ACC112 (cell line): ENCODE results near the gene KISS1R.

Experiments
- H2AFZ ChIP-seq: fragments of 200-600 bp; sonication (generic); one replicate; pipeline ENCODE4 v1.6.0; 2017; ENCODE audit warnings: antibody characterized with exemption, low read length; ENCODE audit not compliant: unreplicated experiment
- H3K27ac ChIP-seq: fragments of 200-600 bp; sonication (generic); 2 replicates; pipeline ENCODE4 v1.5.1; 2014; ENCODE audit warnings: low read depth, mild to moderate bottlenecking, antibody characterized with exemption, low read length, moderate library complexity
- H3K27me3 ChIP-seq: fragments of 200-600 bp; sonication (generic); 2 replicates; pipeline ENCODE4 v1.6.1; 2014; ENCODE audit warnings: mild to moderate bottlenecking, antibody characterized with exemption, low read length, moderate library complexity, mixed read lengths; ENCODE audit not compliant: insufficient read depth
- H3K36me3 ChIP-seq: fragments of 200-600 bp; sonication (generic); 2 replicates; pipeline ENCODE4 v1.6.1; 2016; ENCODE audit warnings: mild to moderate bottlenecking, antibody characterized with exemption, low read length, moderate library complexity, mixed read lengths; ENCODE audit not compliant: insufficient read depth
- H3K4me1 ChIP-seq: fragments of 200-600 bp; sonication (generic); one replicate; pipeline ENCODE4 v1.6.1; 2016; ENCODE audit warnings: low read length, mixed read lengths; ENCODE audit not compliant: insufficient read depth, unreplicated experiment, control insufficient read depth
- H3K4me3 ChIP-seq: fragments of 200-600 bp; sonication (generic); 2 replicates; pipeline ENCODE4 v1.5.1; 2014; ENCODE audit warnings: mild to moderate bottlenecking, low read depth, low read length
- H3K79me2 ChIP-seq: fragments of 200-600 bp; sonication (generic); one replicate; pipeline ENCODE4 v1.6.0; 2016; ENCODE audit warnings: low read length; ENCODE audit not compliant: control insufficient read depth, unreplicated experiment, insufficient read depth

Gene KISS1R

DNA sequence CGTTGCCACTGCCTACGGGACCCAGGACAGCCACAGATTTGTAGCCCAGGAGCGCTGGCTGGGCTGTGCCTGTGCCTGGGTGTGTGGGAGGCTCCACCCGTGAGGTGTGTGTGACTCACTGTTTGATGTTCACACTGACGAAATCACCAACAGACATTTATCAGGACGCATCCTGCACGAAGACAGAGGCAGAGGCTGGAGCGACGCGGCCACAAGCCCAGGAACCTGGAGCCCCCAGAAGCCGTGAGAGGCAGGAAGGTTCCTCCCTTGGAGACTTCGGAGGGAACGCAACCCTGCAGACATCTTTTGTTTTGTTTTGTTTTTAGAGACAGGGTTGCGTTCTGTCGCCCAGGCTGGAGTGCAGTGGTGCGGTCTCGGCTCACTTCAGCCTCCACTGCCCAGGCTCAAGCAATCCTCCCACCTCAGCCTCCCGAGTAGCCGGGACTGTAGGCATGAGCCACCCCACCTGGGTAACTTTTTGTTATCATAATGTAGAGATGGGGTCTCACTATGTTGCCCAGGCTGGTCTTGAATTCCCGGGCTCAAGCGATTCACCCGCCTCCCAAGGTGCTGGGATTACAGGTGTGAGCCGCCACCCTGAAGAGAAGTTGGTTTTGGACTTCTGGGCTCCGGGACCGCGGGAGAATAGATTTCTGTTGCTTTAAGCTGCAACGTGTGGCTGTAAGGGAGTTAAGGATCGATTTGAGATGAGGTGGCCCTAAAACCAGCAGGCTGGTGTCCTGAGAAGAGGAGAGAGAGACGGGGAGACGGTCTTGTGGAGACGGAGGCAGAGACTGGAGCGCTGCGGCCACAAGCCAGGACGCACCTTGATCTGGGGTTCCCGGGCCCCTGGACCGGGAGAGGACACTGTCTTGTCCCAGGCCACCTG lies 42.1 kb downstream of the KISS1R start:
- Histone ChIP-seq H3K79me2 (no peaks in the 10 kb centered on the region), H2AFZ (no peak overlapping the region), H3K27ac (no peak overlapping the region), H3K36me3 (no peaks in the 10 kb centered on the region), H3K4me1 (no peaks in the 10 kb centered on the region), H3K4me3 (no peak overlapping the region), H3K27me3 (no peaks in the 10 kb centered on the region)

DNA sequence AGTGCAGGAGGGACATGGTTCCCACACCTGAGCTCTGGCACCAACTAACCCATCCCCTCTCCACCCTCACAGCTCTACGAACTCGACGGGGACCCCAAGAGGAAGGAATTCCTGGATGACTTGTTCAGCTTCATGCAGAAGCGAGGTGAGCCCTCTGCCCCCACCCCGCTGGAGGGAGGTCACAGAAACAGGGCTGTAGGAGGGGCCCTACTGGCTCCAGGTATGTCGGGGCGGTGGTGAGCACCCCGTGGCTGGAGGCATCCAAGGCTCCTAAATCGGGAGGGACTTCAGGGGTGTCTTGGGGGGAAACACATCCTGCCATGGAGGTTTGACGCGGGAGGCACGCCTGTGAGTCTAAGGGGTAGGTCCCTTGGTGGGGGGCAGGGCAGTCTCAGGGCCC lies 42.9 kb downstream of the KISS1R start:
- H3K27ac ChIP-seq, result no peak overlapping the region
- H3K4me3 ChIP-seq, result no peak overlapping the region
- H3K4me1 ChIP-seq, result no peaks in the 10 kb centered on the region
- H3K27me3 ChIP-seq, result no peaks in the 10 kb centered on the region
- H3K36me3 ChIP-seq, result peaks cover 3% of the 10 kb centered on the region; the same call in 1 of the 2 replicates
- H3K79me2 ChIP-seq, result no peaks in the 10 kb centered on the region
- no peak overlapping the region for H2AFZ ChIP-seq

DNA sequence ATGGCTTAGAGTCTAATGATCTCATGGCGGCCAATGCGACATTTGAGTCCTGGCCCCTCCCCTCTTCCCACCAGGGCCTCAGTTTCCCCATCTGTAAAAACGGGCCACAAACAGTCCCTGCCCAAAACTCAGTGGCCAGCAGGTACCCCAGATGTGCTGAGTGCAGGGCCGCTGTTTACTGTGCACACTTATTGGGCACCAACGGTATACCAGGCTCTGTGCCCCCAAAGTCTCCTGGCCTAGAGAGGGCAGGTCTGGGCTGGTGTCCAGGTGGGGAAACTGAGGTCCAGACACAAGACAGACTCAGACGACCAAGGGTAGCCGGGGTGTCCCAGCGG lies 43.4 kb downstream of the KISS1R start:
- H2AFZ ChIP-seq, result no peak overlapping the region

DNA sequence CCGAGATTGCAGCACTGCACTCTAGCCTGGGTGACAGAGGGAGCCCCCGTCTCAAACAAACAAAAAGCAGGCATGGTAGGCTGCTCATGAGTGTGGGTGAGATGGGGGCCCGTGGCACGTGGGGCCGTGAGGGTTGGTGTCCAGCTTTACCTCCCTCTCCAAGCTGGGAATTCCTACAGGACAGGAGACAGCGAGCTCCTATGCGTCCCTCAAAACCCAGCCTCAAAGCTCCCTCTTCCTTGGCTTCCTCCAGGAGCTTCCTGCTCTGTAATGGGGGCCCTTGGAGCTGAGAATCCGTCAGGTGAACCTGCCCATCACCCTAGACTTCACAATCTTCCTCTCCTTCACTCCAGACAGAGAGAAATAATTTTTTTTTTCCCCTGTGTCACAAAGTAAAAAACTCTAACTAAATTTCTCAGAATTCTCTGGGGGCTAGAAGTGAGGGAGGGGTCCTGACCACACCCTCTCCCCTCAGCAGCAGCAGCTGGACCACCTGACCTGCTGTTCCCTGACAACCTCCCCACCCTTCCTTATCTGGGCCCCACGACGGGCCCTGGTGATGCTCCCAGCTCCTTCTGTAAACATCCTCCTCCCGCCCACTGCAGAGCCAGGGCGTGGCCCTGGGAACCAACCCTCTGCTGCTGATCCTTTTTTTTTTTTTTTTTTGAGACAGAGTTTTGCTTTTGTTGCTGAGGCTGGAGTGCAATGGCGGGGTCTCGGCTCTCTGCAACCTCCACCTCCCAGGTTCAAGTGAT lies 44.9 kb downstream of the KISS1R start:
- H3K4me1 ChIP-seq, result no peaks in the 10 kb centered on the region
- peaks cover 12% of the 10 kb centered on the region for H3K36me3 ChIP-seq
- no peak overlapping the region for H3K27ac ChIP-seq
- H3K27me3 ChIP-seq, result no peaks in the 10 kb centered on the region
- H3K4me3 ChIP-seq, result no peak overlapping the region
- H3K79me2 ChIP-seq, result no peaks in the 10 kb centered on the region
- H2AFZ ChIP-seq, result no peak overlapping the region

More for the DNA sequence above, 43.4 kb downstream of the KISS1R start:
- Histone ChIP-seq H3K27ac (no peak overlapping the region), H3K4me3 (no peak overlapping the region), H3K36me3 (peaks cover 8% of the 10 kb centered on the region; the same call in 1 of the 2 replicates), H3K79me2 (no peaks in the 10 kb centered on the region), H3K4me1 (no peaks in the 10 kb centered on the region), H3K27me3 (no peaks in the 10 kb centered on the region)

DNA sequence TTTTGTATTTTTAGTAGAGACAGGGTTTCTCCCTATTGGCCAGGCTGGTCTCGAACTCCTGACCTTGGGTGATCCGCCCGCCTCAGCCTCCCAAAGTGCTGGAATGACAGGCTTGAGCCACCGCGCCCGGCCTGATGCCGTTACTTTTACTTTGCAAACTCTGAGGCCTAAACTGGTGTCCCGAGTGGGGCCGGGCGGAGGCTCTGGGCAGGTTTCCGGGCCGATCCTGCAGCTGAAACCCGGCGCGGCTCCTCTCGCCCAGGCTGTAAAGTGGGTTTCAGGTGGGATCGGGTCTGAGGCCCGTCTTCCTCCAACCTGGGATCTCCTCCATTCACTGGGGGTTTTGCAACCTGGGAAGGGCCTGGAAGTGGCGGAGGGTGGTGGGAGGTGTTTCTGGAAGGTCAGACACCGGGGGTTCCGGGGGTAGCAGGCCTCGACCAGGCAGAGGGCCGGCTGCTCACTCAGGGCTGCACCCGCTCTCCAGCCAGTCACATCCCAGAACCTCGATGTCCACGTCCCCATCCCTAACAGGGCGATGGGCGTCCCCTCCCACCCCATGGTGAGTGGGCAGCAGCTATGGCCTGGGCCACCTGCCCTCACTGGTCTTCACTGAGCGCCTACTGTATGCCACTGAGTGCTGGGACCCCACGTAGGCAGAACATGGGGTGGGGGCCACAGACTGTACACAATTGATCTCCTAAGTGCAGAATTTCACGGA lies 45.7 kb downstream of the KISS1R start:
- Histone ChIP-seq H3K27ac (no peak overlapping the region), H3K36me3 (peaks cover 12% of the 10 kb centered on the region)

DNA sequence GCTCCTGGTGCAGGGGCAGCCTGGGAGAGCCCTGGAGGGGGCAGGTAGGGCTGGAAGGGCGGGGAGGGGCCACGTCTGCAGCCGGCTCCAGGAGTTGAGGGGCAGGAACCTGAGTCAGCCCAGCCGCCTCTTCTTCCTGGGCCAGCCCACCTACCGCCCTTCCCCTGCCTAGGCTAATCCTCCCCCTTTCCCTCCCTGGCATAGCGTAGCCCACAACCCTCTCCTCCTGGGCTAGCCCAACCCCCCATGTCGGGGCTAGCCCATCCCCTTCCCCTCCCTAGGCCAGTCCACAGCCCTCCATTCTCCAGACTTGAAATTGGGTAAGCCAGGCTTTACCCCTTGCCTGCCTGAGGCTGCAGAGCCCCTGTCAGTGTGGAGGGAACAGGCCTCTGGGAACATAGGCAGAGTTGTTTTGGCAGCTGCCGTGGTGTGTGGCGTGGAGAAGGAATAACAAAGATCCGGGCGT lies 46.4 kb downstream of the KISS1R start:
- no peak overlapping the region for H3K27ac ChIP-seq
- H3K4me1 ChIP-seq, result no peaks in the 10 kb centered on the region
- no peaks in the 10 kb centered on the region for H3K79me2 ChIP-seq
- no peak overlapping the region for H3K4me3 ChIP-seq
- no peaks in the 10 kb centered on the region for H3K27me3 ChIP-seq
- H2AFZ ChIP-seq, result no peak overlapping the region
- H3K36me3 ChIP-seq, result peaks cover 15% of the 10 kb centered on the region

More for the DNA sequence above, 45.7 kb downstream of the KISS1R start:
- no peaks in the 10 kb centered on the region for H3K79me2 ChIP-seq
- no peaks in the 10 kb centered on the region for H3K27me3 ChIP-seq
- no peak overlapping the region for H3K4me3 ChIP-seq
- H3K4me1 ChIP-seq, result no peaks in the 10 kb centered on the region
- no peak overlapping the region for H2AFZ ChIP-seq

DNA sequence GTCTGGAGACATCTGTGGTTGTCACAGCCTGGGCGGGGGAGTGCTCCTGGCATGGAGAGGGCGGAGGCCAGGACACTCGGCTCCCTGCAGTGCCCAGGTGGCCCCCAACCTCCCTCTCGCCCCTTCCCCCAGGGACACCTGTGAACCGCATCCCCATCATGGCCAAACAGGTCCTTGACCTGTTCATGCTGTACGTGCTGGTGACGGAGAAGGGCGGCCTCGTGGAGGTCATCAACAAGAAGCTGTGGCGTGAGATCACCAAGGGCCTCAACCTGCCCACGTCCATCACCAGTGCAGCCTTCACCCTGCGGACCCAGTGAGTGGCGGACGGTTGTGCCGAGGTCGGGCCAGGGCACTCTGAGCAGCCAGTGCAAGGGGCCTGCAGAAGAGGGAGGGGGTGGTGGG lies 47.0 kb downstream of the KISS1R start:
- H3K27ac ChIP-seq, result no peak overlapping the region
- H2AFZ ChIP-seq, result no peak overlapping the region
- H3K36me3 ChIP-seq, result peaks cover 17% of the 10 kb centered on the region
- H3K4me1 ChIP-seq, result no peaks in the 10 kb centered on the region
- H3K4me3 ChIP-seq, result no peak overlapping the region
- H3K79me2 ChIP-seq, result no peaks in the 10 kb centered on the region
- no peaks in the 10 kb centered on the region for H3K27me3 ChIP-seq

DNA sequence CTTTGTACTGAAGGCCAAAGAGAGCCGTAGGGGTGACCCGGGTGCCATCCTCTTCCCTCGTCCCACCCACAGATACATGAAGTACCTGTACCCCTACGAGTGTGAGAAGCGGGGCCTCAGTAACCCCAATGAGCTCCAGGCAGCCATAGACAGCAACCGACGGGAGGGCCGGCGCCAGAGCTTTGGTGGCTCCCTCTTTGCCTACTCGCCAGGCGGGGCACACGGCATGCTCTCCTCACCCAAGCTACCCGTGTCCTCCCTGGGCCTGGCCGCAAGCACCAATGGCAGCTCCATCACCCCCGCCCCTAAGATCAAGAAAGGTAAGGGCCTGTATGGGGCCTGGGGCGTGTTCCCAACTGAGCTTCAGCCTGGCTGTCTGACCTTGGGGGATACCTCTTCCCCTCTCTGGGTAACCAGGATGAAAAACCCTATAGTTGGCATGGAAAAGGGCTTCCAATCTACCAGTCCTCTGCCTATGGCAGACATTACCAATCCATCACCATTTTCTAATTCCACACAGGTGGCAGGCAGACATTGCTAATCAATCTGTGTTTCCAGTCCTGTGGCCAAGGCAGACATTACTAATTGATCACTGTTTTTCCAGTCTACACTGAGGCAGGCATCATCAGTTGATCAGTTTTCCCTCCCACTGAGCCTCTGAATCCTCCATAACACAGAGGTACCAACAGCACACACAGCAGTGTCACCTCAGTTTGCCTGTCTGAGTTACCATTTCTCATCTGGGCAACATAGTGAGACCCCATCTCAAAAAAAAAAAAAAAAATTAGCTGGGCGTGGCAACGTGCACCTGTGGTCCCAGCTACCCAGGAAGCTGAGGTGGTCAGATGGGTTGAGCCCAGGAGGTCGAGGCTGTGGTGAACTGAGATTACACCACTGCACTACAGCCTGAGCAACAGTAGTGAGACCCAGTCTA lies 47.9 kb downstream of the KISS1R start:
- Histone ChIP-seq H3K79me2 (no peaks in the 10 kb centered on the region), H3K36me3 (peaks cover 17% of the 10 kb centered on the region), H3K27ac (no peak overlapping the region), H3K4me1 (no peaks in the 10 kb centered on the region), H3K27me3 (no peaks in the 10 kb centered on the region), H2AFZ (no peak overlapping the region), H3K4me3 (no peak overlapping the region)

DNA sequence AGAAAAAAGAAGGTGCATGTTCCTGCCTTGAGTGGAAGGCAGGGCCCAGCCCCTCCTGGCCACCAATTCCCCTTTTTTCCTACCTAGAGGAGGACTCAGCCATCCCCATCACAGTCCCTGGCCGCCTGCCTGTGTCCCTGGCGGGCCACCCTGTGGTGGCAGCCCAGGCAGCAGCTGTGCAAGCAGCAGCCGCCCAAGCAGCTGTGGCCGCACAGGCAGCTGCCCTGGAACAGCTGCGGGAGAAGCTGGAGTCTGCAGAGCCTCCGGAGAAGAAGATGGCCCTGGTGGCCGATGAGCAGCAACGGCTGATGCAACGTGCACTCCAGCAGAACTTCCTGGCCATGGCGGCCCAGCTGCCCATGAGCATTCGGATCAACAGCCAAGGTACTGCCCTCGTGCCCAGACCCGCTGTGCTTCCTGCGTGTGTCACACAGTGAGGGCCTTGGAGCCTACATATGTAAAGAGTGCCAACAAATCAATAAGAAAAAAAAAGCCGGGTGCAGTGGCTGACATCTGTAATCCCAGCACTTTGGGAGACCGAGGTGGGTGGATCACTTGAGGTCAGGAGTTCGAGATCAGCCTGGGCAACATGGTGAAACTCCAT lies 49.5 kb downstream of the KISS1R start:
- Histone ChIP-seq H3K4me3 (no peak overlapping the region), H3K4me1 (no peaks in the 10 kb centered on the region), H2AFZ (no peak overlapping the region), H3K36me3 (peaks cover 25% of the 10 kb centered on the region), H3K79me2 (no peaks in the 10 kb centered on the region), H3K27me3 (no peaks in the 10 kb centered on the region), H3K27ac (no peak overlapping the region)
